ENCODE results near the gene EEF2K.

Gene EEF2K

DNA sequence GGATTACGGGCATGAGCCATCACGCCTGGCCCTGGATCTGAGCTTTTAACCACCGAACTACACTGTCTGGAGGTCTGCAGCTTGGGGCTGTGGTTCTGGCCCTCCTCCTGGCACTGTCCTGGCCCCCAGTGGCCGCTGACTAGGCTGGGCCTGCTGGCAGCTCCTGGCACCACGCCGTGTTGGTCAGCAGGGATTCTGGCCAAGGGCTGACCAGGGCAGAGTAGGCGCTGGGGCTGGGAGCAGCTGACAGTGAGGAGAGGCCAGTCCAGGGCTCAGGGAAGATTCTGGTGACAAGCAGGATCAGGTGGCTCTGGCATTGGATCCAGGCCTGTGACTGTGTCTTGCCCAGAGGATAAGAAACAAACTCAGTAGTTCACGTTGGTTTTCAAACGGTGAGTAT, 14.6 kb downstream of the EEF2K start:
- WGBS, 2 donors (ENCODE audit: extremely low coverage in 2 of 2, insufficient read length in 2 of 2, insufficient replicate concordance in 1 of 2), result no CpG with 5 or more reads among the region's 9 CpGs
- Histone ChIP-seq H3K18ac (ENCODE audit: low read length) (no peak overlapping the region), H3K27ac (replicated peaks; ENCODE audit: low read length) (no peak overlapping the region)

DNA sequence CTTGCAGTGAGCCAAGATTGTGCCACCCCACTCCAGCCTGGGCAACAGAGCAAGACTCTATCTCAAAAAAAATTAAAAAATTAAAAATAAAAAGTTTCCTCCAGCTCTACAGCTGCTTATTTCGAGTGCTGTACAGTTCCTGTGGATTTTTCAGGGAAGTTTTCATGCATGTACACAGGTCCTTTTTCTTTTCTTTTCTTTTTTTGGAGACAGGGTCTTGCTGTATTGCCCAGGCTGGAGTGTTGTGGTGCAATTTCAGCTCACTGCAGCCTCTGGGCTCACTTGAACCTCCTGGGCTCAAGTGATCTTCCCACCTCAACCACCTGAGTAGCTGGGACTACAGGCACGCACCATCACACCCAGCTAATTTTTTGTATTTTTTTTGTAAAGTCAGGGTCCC, 15.9 kb downstream of the EEF2K start:
- H3K9me3 ChIP-seq (replicated peaks in 1 of 2; ENCODE audit: control insufficient read depth in 2 of 2, insufficient read depth in 1 of 2, low read depth in 1 of 2, low read length in 2 of 2), result no peaks in the 10 kb centered on the region
- no peak overlapping the region for H2BK120ac ChIP-seq (ENCODE audit: low read depth, low read length)
- H2BK12ac ChIP-seq (ENCODE audit: low read length), result no peak overlapping the region
- DNase-seq (ENCODE audit: low spot score), result no peak
- H3K4me3 ChIP-seq (ENCODE audit: low read length in 2 of 2), result no peak overlapping the region
- H3K36me3 ChIP-seq (replicated peaks in 1 of 2; ENCODE audit: control insufficient read depth in 2 of 2, insufficient read depth in 2 of 2, low read length in 2 of 2), result peaks cover 0 to 4% of the 10 kb centered on the region in 2 donors
- H3K4me2 ChIP-seq (ENCODE audit: insufficient read depth, low read length, poor library complexity, severe bottlenecking), result no peak overlapping the region
- no peak overlapping the region for H3K4ac ChIP-seq (ENCODE audit: low read length)
- H2BK15ac ChIP-seq (ENCODE audit: low read length), result no peak overlapping the region
- peaks cover 3% of the 10 kb centered on the region for H3K79me1 ChIP-seq (ENCODE audit: low read depth, low read length)
- no peak overlapping the region for H4K91ac ChIP-seq (ENCODE audit: low read depth, low read length, poor library complexity)
- H4K8ac ChIP-seq (ENCODE audit: low read depth, low read length), result no peak overlapping the region
- no peaks in the 10 kb centered on the region for H3K4me1 ChIP-seq (ENCODE audit: control insufficient read depth in 2 of 2, insufficient read depth in 1 of 2, low read depth in 1 of 2, low read length in 2 of 2)
- no peak overlapping the region for H2BK5ac ChIP-seq (ENCODE audit: low read length)
- no CpG with 5 or more reads among the region's 2 CpGs for WGBS, 2 donors (ENCODE audit: extremely low coverage in 2 of 2, insufficient read length in 2 of 2, insufficient replicate concordance in 1 of 2)
- H3K18ac ChIP-seq (ENCODE audit: low read length), result no peak overlapping the region
- no peak overlapping the region for H3K9ac ChIP-seq (ENCODE audit: low read depth, low read length, poor library complexity)
- no peak overlapping the region for H2AFZ ChIP-seq (ENCODE audit: low read length)
- H3K14ac ChIP-seq (ENCODE audit: low read length), result no peak overlapping the region
- no peaks in the 10 kb centered on the region for H3K27me3 ChIP-seq (ENCODE audit: control insufficient read depth in 3 of 3, insufficient read depth in 3 of 3, low read depth in 1 of 3, low read length in 3 of 3)
- H3K27ac ChIP-seq (replicated peaks; ENCODE audit: low read length), result no peak overlapping the region
- H2AK5ac ChIP-seq (ENCODE audit: low read depth, low read length), result no peak overlapping the region
- no peak overlapping the region for H3K23ac ChIP-seq (ENCODE audit: low read depth, low read length, poor library complexity)

More for the DNA sequence above, 14.6 kb downstream of the EEF2K start:
- Histone ChIP-seq H3K79me1 (ENCODE audit: low read depth, low read length) (peaks cover 3% of the 10 kb centered on the region), H3K4me1 (ENCODE audit: control insufficient read depth in 2 of 2, insufficient read depth in 1 of 2, low read depth in 1 of 2, low read length in 2 of 2) (no peaks in the 10 kb centered on the region), H3K4me3 (ENCODE audit: low read length in 2 of 2) (peak overlapping the region in 1 of 2 donors; percentile 2), H3K27me3 (ENCODE audit: control insufficient read depth in 3 of 3, insufficient read depth in 3 of 3, low read depth in 1 of 3, low read length in 3 of 3) (no peaks in the 10 kb centered on the region), H2BK12ac (ENCODE audit: low read length) (no peak overlapping the region), H3K14ac (ENCODE audit: low read length) (no peak overlapping the region), H3K4me2 (ENCODE audit: insufficient read depth, low read length, poor library complexity, severe bottlenecking) (no peak overlapping the region), H2AK5ac (ENCODE audit: low read depth, low read length) (no peak overlapping the region), H4K8ac (ENCODE audit: low read depth, low read length) (no peak overlapping the region), H3K9me3 (replicated peaks in 1 of 2; ENCODE audit: control insufficient read depth in 2 of 2, insufficient read depth in 1 of 2, low read depth in 1 of 2, low read length in 2 of 2) (no peaks in the 10 kb centered on the region), H2BK15ac (ENCODE audit: low read length) (no peak overlapping the region), H3K4ac (ENCODE audit: low read length) (no peak overlapping the region), H3K36me3 (replicated peaks in 1 of 2; ENCODE audit: control insufficient read depth in 2 of 2, insufficient read depth in 2 of 2, low read length in 2 of 2) (no peaks in the 10 kb centered on the region), H2AFZ (ENCODE audit: low read length) (no peak overlapping the region), H3K23ac (ENCODE audit: low read depth, low read length, poor library complexity) (peak overlapping the region; percentile 60), H2BK5ac (ENCODE audit: low read length) (no peak overlapping the region), H3K9ac (ENCODE audit: low read depth, low read length, poor library complexity) (no peak overlapping the region), H4K91ac (ENCODE audit: low read depth, low read length, poor library complexity) (no peak overlapping the region), H2BK120ac (ENCODE audit: low read depth, low read length) (no peak overlapping the region)
- no peak for DNase-seq (ENCODE audit: low spot score)

GRCh38 chr16:22222998-22223397, 16.9 kb downstream of the EEF2K start:
- Histone ChIP-seq H3K4me2 (ENCODE audit: insufficient read depth, low read length, poor library complexity, severe bottlenecking) (no peak overlapping the region), H3K9me3 (replicated peaks in 1 of 2; ENCODE audit: control insufficient read depth in 2 of 2, insufficient read depth in 1 of 2, low read depth in 1 of 2, low read length in 2 of 2) (no peaks in the 10 kb centered on the region), H2BK120ac (ENCODE audit: low read depth, low read length) (no peak overlapping the region), H3K4me1 (ENCODE audit: control insufficient read depth in 2 of 2, insufficient read depth in 1 of 2, low read depth in 1 of 2, low read length in 2 of 2) (no peaks in the 10 kb centered on the region), H3K18ac (ENCODE audit: low read length) (no peak overlapping the region), H3K14ac (ENCODE audit: low read length) (no peak overlapping the region), H4K91ac (ENCODE audit: low read depth, low read length, poor library complexity) (no peak overlapping the region), H2BK5ac (ENCODE audit: low read length) (no peak overlapping the region), H2AFZ (ENCODE audit: low read length) (no peak overlapping the region), H2AK5ac (ENCODE audit: low read depth, low read length) (no peak overlapping the region), H3K9ac (ENCODE audit: low read depth, low read length, poor library complexity) (no peak overlapping the region), H3K36me3 (replicated peaks in 1 of 2; ENCODE audit: control insufficient read depth in 2 of 2, insufficient read depth in 2 of 2, low read length in 2 of 2) (peaks cover 0 to 4% of the 10 kb centered on the region in 2 donors), H3K4me3 (ENCODE audit: low read length in 2 of 2) (no peak overlapping the region), H3K27me3 (ENCODE audit: control insufficient read depth in 3 of 3, insufficient read depth in 3 of 3, low read depth in 1 of 3, low read length in 3 of 3) (no peaks in the 10 kb centered on the region), H3K23ac (ENCODE audit: low read depth, low read length, poor library complexity) (no peak overlapping the region), H2BK15ac (ENCODE audit: low read length) (no peak overlapping the region), H3K4ac (ENCODE audit: low read length) (no peak overlapping the region), H2BK12ac (ENCODE audit: low read length) (no peak overlapping the region), H3K79me1 (ENCODE audit: low read depth, low read length) (peaks cover 3% of the 10 kb centered on the region), H3K27ac (replicated peaks; ENCODE audit: low read length) (no peak overlapping the region), H4K8ac (ENCODE audit: low read depth, low read length) (no peak overlapping the region)
- no CpG with 5 or more reads among the region's 1 CpG for WGBS, 2 donors (ENCODE audit: extremely low coverage in 2 of 2, insufficient read length in 2 of 2, insufficient replicate concordance in 1 of 2)
- DNase-seq (ENCODE audit: low spot score), result no peak

GRCh38 chr16:22225060-22225459, 19.0 kb downstream of the EEF2K start:
- no peak overlapping the region for H4K91ac ChIP-seq (ENCODE audit: low read depth, low read length, poor library complexity)
- H3K27ac ChIP-seq (replicated peaks; ENCODE audit: low read length), result no peak overlapping the region
- no peak overlapping the region for H3K14ac ChIP-seq (ENCODE audit: low read length)
- no peak overlapping the region for H2AK5ac ChIP-seq (ENCODE audit: low read depth, low read length)
- no peak overlapping the region for H3K18ac ChIP-seq (ENCODE audit: low read length)
- no peak overlapping the region for H3K23ac ChIP-seq (ENCODE audit: low read depth, low read length, poor library complexity)
- no peaks in the 10 kb centered on the region for H3K27me3 ChIP-seq (ENCODE audit: control insufficient read depth in 3 of 3, insufficient read depth in 3 of 3, low read depth in 1 of 3, low read length in 3 of 3)
- no peak overlapping the region for H3K4me2 ChIP-seq (ENCODE audit: insufficient read depth, low read length, poor library complexity, severe bottlenecking)
- no peak overlapping the region for H2BK120ac ChIP-seq (ENCODE audit: low read depth, low read length)
- no peak overlapping the region for H2BK15ac ChIP-seq (ENCODE audit: low read length)
- WGBS, 2 donors (ENCODE audit: extremely low coverage in 2 of 2, insufficient read length in 2 of 2, insufficient replicate concordance in 1 of 2), result no CpG with 5 or more reads among the region's 7 CpGs
- H2BK12ac ChIP-seq (ENCODE audit: low read length), result no peak overlapping the region
- H2BK5ac ChIP-seq (ENCODE audit: low read length), result no peak overlapping the region
- H3K9ac ChIP-seq (ENCODE audit: low read depth, low read length, poor library complexity), result no peak overlapping the region
- peaks cover 0 to 10% of the 10 kb centered on the region in 2 donors for H3K36me3 ChIP-seq (replicated peaks in 1 of 2; ENCODE audit: control insufficient read depth in 2 of 2, insufficient read depth in 2 of 2, low read length in 2 of 2)
- no peak overlapping the region for H2AFZ ChIP-seq (ENCODE audit: low read length)
- no peaks in the 10 kb centered on the region for H3K9me3 ChIP-seq (replicated peaks in 1 of 2; ENCODE audit: control insufficient read depth in 2 of 2, insufficient read depth in 1 of 2, low read depth in 1 of 2, low read length in 2 of 2)
- no peak overlapping the region for H3K4ac ChIP-seq (ENCODE audit: low read length)
- H3K4me3 ChIP-seq (ENCODE audit: low read length in 2 of 2), result no peak overlapping the region
- H4K8ac ChIP-seq (ENCODE audit: low read depth, low read length), result no peak overlapping the region
- peaks cover 3% of the 10 kb centered on the region for H3K79me1 ChIP-seq (ENCODE audit: low read depth, low read length)
- peaks cover 0 to 2% of the 10 kb centered on the region in 2 donors for H3K4me1 ChIP-seq (ENCODE audit: control insufficient read depth in 2 of 2, insufficient read depth in 1 of 2, low read depth in 1 of 2, low read length in 2 of 2)
- no peak for DNase-seq (ENCODE audit: low spot score)
